ENCODE results near the gene DMAC2L. TPM values are rescaled to one million over a fixed set of nuclear protein-coding genes. Genes with fewer than 3 reads are reported as not detected.
"Not testable (repeated sequence)": the region's sequence is repeated elsewhere in the genome, so short reads cannot be mapped to it uniquely, and the experiment has no call there.

DMAC2L gene
- total RNA-seq, 1 experiment from 2014 or later = 14.0 TPM

- ChIA-PET POLR2A (interaction anchor here (0.8 kb wide), 1 partner anchor 13 kb away, joined by 4 read pairs; no protein-coding TSS in a partner anchor), CTCF (interaction anchor here (0.5 kb wide), 1 partner anchor 53 kb away, joined by 4 read pairs; no protein-coding TSS in a partner anchor)
- ATAC-seq (peak; percentile 1), DNase-seq (ENCODE audit: low read depth, low spot score) (no peak)
- intact Hi-C loops (cut with micrococcal nuclease; ENCODE audit: unreplicated experiment) (no loop called here), in situ Hi-C loops (cut with HindIII; ENCODE audit: low pct_unique_long_range_greater_than_20kb, low sequenced_read_pairs) (no loop called here)
- TF ChIP-seq, protein P1, sequence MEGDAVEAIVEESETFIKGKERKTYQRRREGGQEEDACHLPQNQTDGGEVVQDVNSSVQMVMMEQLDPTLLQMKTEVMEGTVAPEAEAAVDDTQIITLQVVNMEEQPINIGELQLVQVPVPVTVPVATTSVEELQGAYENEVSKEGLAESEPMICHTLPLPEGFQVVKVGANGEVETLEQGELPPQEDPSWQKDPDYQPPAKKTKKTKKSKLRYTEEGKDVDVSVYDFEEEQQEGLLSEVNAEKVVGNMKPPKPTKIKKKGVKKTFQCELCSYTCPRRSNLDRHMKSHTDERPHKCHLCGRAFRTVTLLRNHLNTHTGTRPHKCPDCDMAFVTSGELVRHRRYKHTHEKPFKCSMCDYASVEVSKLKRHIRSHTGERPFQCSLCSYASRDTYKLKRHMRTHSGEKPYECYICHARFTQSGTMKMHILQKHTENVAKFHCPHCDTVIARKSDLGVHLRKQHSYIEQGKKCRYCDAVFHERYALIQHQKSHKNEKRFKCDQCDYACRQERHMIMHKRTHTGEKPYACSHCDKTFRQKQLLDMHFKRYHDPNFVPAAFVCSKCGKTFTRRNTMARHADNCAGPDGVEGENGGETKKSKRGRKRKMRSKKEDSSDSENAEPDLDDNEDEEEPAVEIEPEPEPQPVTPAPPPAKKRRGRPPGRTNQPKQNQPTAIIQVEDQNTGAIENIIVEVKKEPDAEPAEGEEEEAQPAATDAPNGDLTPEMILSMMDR (IDR thresholded peaks at IDR 0.05) = no peak; the same call in 1 of the 2 replicates
- TF ChIP-seq POLR2AphosphoS5 (IDR thresholded peaks at IDR 0.05; ENCODE audit: low read depth, low read length) (no peak), TCF7L2 (IDR thresholded peaks at IDR 0.05; ENCODE audit: low read depth, low read length) (no peak), SIN3A (IDR thresholded peaks at IDR 0.05; ENCODE audit: borderline replicate concordance, insufficient read depth, low read depth, low read length) (no peak)
- TF ChIP-seq, protein P2, sequence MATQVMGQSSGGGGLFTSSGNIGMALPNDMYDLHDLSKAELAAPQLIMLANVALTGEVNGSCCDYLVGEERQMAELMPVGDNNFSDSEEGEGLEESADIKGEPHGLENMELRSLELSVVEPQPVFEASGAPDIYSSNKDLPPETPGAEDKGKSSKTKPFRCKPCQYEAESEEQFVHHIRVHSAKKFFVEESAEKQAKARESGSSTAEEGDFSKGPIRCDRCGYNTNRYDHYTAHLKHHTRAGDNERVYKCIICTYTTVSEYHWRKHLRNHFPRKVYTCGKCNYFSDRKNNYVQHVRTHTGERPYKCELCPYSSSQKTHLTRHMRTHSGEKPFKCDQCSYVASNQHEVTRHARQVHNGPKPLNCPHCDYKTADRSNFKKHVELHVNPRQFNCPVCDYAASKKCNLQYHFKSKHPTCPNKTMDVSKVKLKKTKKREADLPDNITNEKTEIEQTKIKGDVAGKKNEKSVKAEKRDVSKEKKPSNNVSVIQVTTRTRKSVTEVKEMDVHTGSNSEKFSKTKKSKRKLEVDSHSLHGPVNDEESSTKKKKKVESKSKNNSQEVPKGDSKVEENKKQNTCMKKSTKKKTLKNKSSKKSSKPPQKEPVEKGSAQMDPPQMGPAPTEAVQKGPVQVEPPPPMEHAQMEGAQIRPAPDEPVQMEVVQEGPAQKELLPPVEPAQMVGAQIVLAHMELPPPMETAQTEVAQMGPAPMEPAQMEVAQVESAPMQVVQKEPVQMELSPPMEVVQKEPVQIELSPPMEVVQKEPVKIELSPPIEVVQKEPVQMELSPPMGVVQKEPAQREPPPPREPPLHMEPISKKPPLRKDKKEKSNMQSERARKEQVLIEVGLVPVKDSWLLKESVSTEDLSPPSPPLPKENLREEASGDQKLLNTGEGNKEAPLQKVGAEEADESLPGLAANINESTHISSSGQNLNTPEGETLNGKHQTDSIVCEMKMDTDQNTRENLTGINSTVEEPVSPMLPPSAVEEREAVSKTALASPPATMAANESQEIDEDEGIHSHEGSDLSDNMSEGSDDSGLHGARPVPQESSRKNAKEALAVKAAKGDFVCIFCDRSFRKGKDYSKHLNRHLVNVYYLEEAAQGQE (IDR thresholded peaks at IDR 0.05; ENCODE audit: insufficient read depth in 1 of 2, low read depth in 2 of 2, low read length in 1 of 2) = no peak
- Histone ChIP-seq H3K27me3 (ENCODE audit: control insufficient read depth, insufficient read depth, low read length) (no peaks in the 10 kb centered on the region), H3K4me1 (ENCODE audit: control insufficient read depth, insufficient read depth, low read length) (peaks cover 3% of the 10 kb centered on the region; the same call in 1 of the 2 replicates), H3K36me3 (ENCODE audit: control insufficient read depth, insufficient read depth, low read length) (peaks cover 3% of the 10 kb centered on the region; the same call in 1 of the 2 replicates), H3K9me3 (ENCODE audit: control insufficient read depth, insufficient read depth, low read depth, low read length) (no peaks in the 10 kb centered on the region), H3K4me3 (ENCODE audit: low read depth in 2 of 2, low read length in 2 of 2) (peak overlapping the region; percentile 81 to 88), H3K27ac (ENCODE audit: low read length) (peak overlapping the region; percentile 91)
- TSS peak; percentile 75 for BruUV-seq (replicated peaks)
These were observed 670 bp upstream of the DMAC2L start for GRCh38 chr14:50311337-50311971.

DNA sequence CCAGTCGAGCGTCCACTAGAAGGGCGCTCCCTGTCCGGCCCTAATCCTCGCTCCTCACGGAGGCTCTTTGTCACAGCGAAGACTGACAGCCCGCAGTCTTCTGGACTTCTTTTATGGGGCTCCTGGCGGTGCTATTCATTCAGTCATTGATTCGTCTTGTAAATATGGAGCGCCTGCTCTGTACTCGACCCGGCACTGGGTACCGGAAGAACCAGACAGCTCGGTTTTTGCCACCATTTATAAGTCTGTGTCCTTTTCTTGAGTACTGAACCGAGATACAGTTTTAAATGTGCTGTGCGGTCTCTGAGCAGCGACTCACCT is 570 bp downstream of the DMAC2L start:
- in situ Hi-C loops (cut with HindIII; ENCODE audit: low pct_unique_long_range_greater_than_20kb, low sequenced_read_pairs) (no loop called here), intact Hi-C loops (cut with micrococcal nuclease; ENCODE audit: unreplicated experiment) (no loop called here)
- Histone ChIP-seq H3K27me3 (ENCODE audit: control insufficient read depth, insufficient read depth, low read length) (no peaks in the 10 kb centered on the region), H3K4me3 (ENCODE audit: low read depth in 2 of 2, low read length in 2 of 2) (peak overlapping the region; percentile 81 to 88), H3K36me3 (ENCODE audit: control insufficient read depth, insufficient read depth, low read length) (peaks cover 3% of the 10 kb centered on the region; the same call in 1 of the 2 replicates), H3K9me3 (ENCODE audit: control insufficient read depth, insufficient read depth, low read depth, low read length) (no peaks in the 10 kb centered on the region), H3K4me1 (ENCODE audit: control insufficient read depth, insufficient read depth, low read length) (peaks cover 3% of the 10 kb centered on the region; the same call in 1 of the 2 replicates), H3K27ac (ENCODE audit: low read length) (peak overlapping the region; percentile 91)
- BruUV-seq (replicated peaks) = no TSS peak
- DNase-seq (ENCODE audit: low read depth, low spot score) (no peak), ATAC-seq (no peak; the same call in 1 of the 2 replicates)
- no peak; the same call in 1 of the 2 replicates for TF ChIP-seq POLR2AphosphoS5 (IDR thresholded peaks at IDR 0.05; ENCODE audit: low read depth, low read length)
- no peak; the same call in 1 of the 2 replicates for TF ChIP-seq TCF7L2 (IDR thresholded peaks at IDR 0.05; ENCODE audit: low read depth, low read length)
- no peak for TF ChIP-seq SIN3A (IDR thresholded peaks at IDR 0.05; ENCODE audit: borderline replicate concordance, insufficient read depth, low read depth, low read length)
- TF ChIP-seq, protein P1 (IDR thresholded peaks at IDR 0.05) = no peak
- TF ChIP-seq, protein P2 (IDR thresholded peaks at IDR 0.05; ENCODE audit: insufficient read depth in 1 of 2, low read depth in 2 of 2, low read length in 1 of 2) = no peak
- POLR2A ChIA-PET = interaction anchor here (0.6 kb wide), 1 partner anchor 196 kb away, joined by 3 read pairs; no protein-coding TSS in a partner anchor
- CTCF ChIA-PET = no interaction called here

DNA sequence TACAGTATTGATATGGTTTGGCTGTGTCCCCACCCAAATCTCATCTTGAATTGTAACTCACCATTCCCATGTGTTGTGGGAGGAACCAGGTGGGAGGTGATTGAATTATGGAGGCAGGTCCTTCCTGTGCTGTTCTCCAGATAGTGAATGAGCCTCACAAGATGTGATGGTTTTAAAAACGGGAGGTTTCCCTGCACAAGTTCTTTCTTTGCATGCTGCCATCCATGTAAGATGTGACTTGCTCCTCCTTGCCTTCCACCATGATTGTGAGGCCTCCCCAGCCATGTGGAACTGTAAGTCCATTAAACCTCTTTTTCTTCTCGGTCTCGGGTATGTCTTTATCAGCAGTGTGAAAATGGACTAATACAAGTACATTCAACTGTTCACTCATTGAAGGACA is 2.0 kb downstream of the DMAC2L start:
- H3K9me3 ChIP-seq (ENCODE audit: control insufficient read depth, insufficient read depth, low read depth, low read length); H3K27me3 ChIP-seq (ENCODE audit: control insufficient read depth, insufficient read depth, low read length); H3K36me3 ChIP-seq (ENCODE audit: control insufficient read depth, insufficient read depth, low read length); intact Hi-C loops (cut with micrococcal nuclease; ENCODE audit: unreplicated experiment); ATAC-seq; BruUV-seq (replicated peaks); DNase-seq (ENCODE audit: low read depth, low spot score); in situ Hi-C loops (cut with HindIII; ENCODE audit: low pct_unique_long_range_greater_than_20kb, low sequenced_read_pairs); H3K27ac ChIP-seq (ENCODE audit: low read length); H3K4me1 ChIP-seq (ENCODE audit: control insufficient read depth, insufficient read depth, low read length); H3K4me3 ChIP-seq (ENCODE audit: low read depth in 2 of 2, low read length in 2 of 2); POLR2A ChIA-PET; CTCF ChIA-PET: not testable (repeated sequence)
